Kidney epithelial cell (primary cell): ENCODE results near the gene MEGF11. TPM values are rescaled to one million over a fixed set of nuclear protein-coding genes. Genes with fewer than 3 reads are reported as not detected.

Experiments
- DNase-seq: peaks from one replicate; pipeline ENCODE4 v3.0.0-alpha.2; 2010; ENCODE audit warnings: low read depth
- H3K27me3 ChIP-seq: 2 replicates; pipeline ENCODE4 v1.6.0; 2011; ENCODE audit warnings: low read length; ENCODE audit not compliant: control insufficient read depth, insufficient read depth
- H3K36me3 ChIP-seq: 2 replicates; pipeline ENCODE4 v1.5.1; 2011; ENCODE audit warnings: low read length; ENCODE audit not compliant: control insufficient read depth, insufficient read depth
- H3K4me3 ChIP-seq: 2 replicates; pipeline ENCODE4 v1.5.1; 2011; ENCODE audit warnings: low read depth, mild to moderate bottlenecking, control low read depth, low read length
- total RNA-seq: library from RNA; depleted of rRNA; stranded (reverse); fragments of >200 nt; gene quantifications from 2 replicates; pipeline ENCODE4 v1.2.3, GENCODE V29; 2015
- TF ChIP-seq, protein P1 (sequence below): IDR thresholded peaks from 2 replicates; pipeline ENCODE4 v1.5.1; 2011; ENCODE audit warnings: mild to moderate bottlenecking, moderate library complexity, low read length, control low read depth, inconsistent platforms; ENCODE audit not compliant: insufficient read depth, poor library complexity, severe bottlenecking

MEGF11 gene
- total RNA-seq, 1 donor from 2014 or later = 0.63 TPM

GRCh38 chr15:66099950-66100671, 153.4 kb downstream of the MEGF11 start:
- H3K27me3 ChIP-seq = peaks cover 9% of the 10 kb centered on the region
- H3K36me3 ChIP-seq = no peaks in the 10 kb centered on the region
- no peak for DNase-seq
- TF ChIP-seq, protein P1, sequence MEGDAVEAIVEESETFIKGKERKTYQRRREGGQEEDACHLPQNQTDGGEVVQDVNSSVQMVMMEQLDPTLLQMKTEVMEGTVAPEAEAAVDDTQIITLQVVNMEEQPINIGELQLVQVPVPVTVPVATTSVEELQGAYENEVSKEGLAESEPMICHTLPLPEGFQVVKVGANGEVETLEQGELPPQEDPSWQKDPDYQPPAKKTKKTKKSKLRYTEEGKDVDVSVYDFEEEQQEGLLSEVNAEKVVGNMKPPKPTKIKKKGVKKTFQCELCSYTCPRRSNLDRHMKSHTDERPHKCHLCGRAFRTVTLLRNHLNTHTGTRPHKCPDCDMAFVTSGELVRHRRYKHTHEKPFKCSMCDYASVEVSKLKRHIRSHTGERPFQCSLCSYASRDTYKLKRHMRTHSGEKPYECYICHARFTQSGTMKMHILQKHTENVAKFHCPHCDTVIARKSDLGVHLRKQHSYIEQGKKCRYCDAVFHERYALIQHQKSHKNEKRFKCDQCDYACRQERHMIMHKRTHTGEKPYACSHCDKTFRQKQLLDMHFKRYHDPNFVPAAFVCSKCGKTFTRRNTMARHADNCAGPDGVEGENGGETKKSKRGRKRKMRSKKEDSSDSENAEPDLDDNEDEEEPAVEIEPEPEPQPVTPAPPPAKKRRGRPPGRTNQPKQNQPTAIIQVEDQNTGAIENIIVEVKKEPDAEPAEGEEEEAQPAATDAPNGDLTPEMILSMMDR = no peak
- H3K4me3 ChIP-seq = no peak overlapping the region

- H3K4me3 ChIP-seq = no peak overlapping the region
- H3K27me3 ChIP-seq = peaks cover 13% of the 10 kb centered on the region
- H3K36me3 ChIP-seq = no peaks in the 10 kb centered on the region
- DNase-seq = no peak
- TF ChIP-seq, protein P1 = no peak
Observed at GRCh38 chr15:66098022-66098363, 155.6 kb downstream of the MEGF11 start.

- H3K4me3 ChIP-seq = no peak overlapping the region
- TF ChIP-seq, protein P1 = no peak
- no peaks in the 10 kb centered on the region for H3K36me3 ChIP-seq
- peaks cover 13% of the 10 kb centered on the region for H3K27me3 ChIP-seq
- no peak for DNase-seq
Observed at GRCh38 chr15:66097151-66098021, 156.2 kb downstream of the MEGF11 start.

GRCh38 chr15:66096688-66097058, 156.9 kb downstream of the MEGF11 start:
- no peak overlapping the region for H3K4me3 ChIP-seq
- DNase-seq = no peak
- peaks cover 13% of the 10 kb centered on the region for H3K27me3 ChIP-seq
- TF ChIP-seq, protein P1 = no peak
- H3K36me3 ChIP-seq = no peaks in the 10 kb centered on the region

DNA sequence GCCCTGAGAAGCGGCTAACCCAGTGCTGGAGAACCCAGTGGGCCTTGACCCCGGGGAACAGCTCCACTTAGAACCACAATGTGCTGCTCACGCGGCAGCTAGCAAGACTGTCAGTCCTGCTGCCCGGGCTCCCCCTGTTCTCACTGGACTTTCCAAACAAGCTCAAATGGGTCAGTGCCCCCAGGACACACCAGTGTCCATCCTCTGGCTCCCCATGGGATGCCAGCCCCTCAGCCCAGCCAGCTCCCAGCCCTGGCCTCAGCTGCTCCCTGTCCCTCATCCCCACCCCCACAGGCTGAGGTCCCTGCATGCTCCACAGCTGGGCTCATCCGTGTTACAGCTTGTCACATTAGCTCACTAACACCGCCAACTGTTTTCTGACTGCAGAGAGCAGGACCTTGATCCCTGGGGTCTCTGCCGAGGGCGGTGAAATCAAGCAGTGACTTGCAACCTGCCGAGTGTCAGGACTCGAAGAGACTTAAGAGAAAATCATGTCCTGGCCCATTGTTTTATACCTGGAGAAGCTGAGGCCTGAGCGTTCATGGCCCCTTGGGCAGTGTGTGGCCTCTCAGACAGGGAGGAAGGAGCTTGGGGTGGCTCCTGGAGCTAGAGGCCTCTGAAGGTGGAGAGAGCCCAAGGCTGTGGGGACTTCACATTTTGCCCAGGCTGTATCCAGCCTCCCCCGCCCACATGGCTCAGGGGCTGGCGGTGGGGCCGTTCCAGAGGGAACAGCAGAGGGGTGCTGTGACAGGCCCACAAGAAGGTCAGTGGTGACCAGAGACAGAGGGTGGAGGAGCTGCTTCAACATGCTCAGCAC, 157.5 kb downstream of the MEGF11 start:
- DNase-seq = no peak
- Histone ChIP-seq H3K27me3 (peaks cover 13% of the 10 kb centered on the region), H3K36me3 (no peaks in the 10 kb centered on the region), H3K4me3 (no peak overlapping the region)
- TF ChIP-seq, protein P1 = no peak
